Activated B cell treated with CpG ODN at 0.5 μM for 24 hours (primary cell): ENCODE data around the gene RAB3A. TPM values are rescaled to one million over a fixed set of nuclear protein-coding genes. Genes with fewer than 3 reads are reported as not detected.

Experiments
- ATAC-seq: fragments of 200-7000 bp; cut with Tn5 transposase; one replicate; pipeline ENCODE4 v1.10.0; 2021; ENCODE audit warnings: low read depth, mild to moderate bottlenecking, moderate library complexity
- CTCF ChIA-PET: fragments of 350-600 bp; sonication (Branson Sonifier 250); formaldehyde crosslinking; loops from one replicate; lab custom pipeline; 2021; ENCODE audit warnings: antibody characterized with exemption; lab: Charles Lee
- POLR2A ChIA-PET: fragments of 350-600 bp; sonication (Branson Sonifier 250); formaldehyde crosslinking; loops from one replicate; lab custom pipeline; 2021; ENCODE audit warnings: antibody characterized with exemption; lab: Charles Lee
- DNase-seq: peaks from one replicate; pipeline ENCODE4 v3.0.0; 2022
- H3K27ac Mint-ChIP-seq: one replicate; pipeline ENCODE4 v1.8.0; 2020; ENCODE audit warnings: mixed read lengths
- H3K27me3 Mint-ChIP-seq: one replicate; pipeline ENCODE4 v1.8.0; 2021; ENCODE audit warnings: mixed read lengths
- H3K36me3 Mint-ChIP-seq: one replicate; pipeline ENCODE4 v1.8.0; 2021; ENCODE audit warnings: low read depth, mixed read lengths
- H3K4me1 Mint-ChIP-seq: one replicate; pipeline ENCODE4 v1.8.0; 2021; ENCODE audit warnings: mixed read lengths
- H3K4me3 Mint-ChIP-seq: one replicate; pipeline ENCODE4 v1.8.0; 2020; ENCODE audit warnings: mild to moderate bottlenecking, mixed read lengths
- H3K9me3 Mint-ChIP-seq: one replicate; pipeline ENCODE4 v1.8.0; 2020; ENCODE audit warnings: mixed read lengths
- CTCF ChIP-seq: fragments of 200-600 bp; IDR thresholded peaks from one replicate; pipeline ENCODE4 v1.8.0; 2022; ENCODE audit warnings: antibody characterized with exemption, mild to moderate bottlenecking
- intact Hi-C: fragments of 100-400 bp; cut with micrococcal nuclease; formaldehyde crosslinking; loops from one replicate; pipeline ENCODE4 v1.15.1; 2024
- total RNA-seq: library from RNA; stranded (reverse); gene quantifications from 2 replicates; pipeline ENCODE4 v1.2.3, GENCODE V29; 2022

RAB3A gene
- total RNA-seq, 1 donor from 2014 or later: 4.1 TPM

DNA sequence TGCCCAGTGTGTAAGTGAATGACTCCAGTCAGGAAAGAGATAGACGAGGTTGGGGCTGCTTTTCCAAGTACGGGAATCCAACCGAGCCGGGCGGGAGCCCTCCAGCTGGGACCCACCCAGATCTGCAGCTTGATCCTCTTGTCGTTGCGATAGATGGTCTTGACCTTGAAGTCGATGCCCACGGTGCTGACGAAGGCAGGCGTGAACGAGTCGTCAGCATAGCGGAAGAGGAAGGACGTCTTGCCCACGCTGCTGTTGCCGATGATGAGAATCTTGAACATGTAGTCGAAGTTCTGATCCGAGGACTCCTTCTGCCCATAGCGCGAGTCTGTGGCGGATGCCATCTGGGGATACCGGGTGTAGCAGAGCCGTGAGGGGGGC lies 1.5 kb downstream of the RAB3A start:
- no peak for TF ChIP-seq CTCF
- ChIA-PET CTCF (interaction anchor here (1.1 to 2.7 kb wide), 3 partner anchors 11 to 50 kb away, joined by 3 to 7 read pairs (median 4); no protein-coding TSS in a partner anchor), POLR2A (interaction anchor here (0.5 to 6.0 kb wide), 6 partner anchors 9 to 136 kb away, joined by 3 to 112 read pairs (median 7); partner anchors contain the start of genes JUND and MPV17L2)
- Mint-ChIP-seq H3K9me3 (no peaks in the 10 kb centered on the region), H3K4me3 (peak overlapping the region; percentile 36), H3K4me1 (peaks cover 29% of the 10 kb centered on the region), H3K27ac (no peak overlapping the region), H3K27me3 (no peaks in the 10 kb centered on the region), H3K36me3 (peaks cover 23% of the 10 kb centered on the region)
- ATAC-seq: no peak
- intact Hi-C loops: no loop called here
- no peak for DNase-seq

GRCh38 chr19:18198374-18198773 lies 5.5 kb downstream of the RAB3A start:
- H3K4me1 Mint-ChIP-seq: peaks cover 31% of the 10 kb centered on the region
- CTCF ChIA-PET: interaction anchor here (1.2 kb wide), 1 partner anchor 81 kb away, joined by 3 read pairs; no protein-coding TSS in a partner anchor
- no peak overlapping the region for H3K4me3 Mint-ChIP-seq
- H3K27me3 Mint-ChIP-seq: no peaks in the 10 kb centered on the region
- DNase-seq (no peak), ATAC-seq (no peak)
- H3K36me3 Mint-ChIP-seq: peaks cover 34% of the 10 kb centered on the region
- no peak for TF ChIP-seq CTCF
- H3K27ac Mint-ChIP-seq: peak overlapping the region; percentile 24
- intact Hi-C loops: no loop called here
- POLR2A ChIA-PET: interaction anchor here (0.6 to 1.0 kb wide), 2 partner anchors 17 to 28 kb away, joined by 5 read pairs; no protein-coding TSS in a partner anchor
- H3K9me3 Mint-ChIP-seq: no peaks in the 10 kb centered on the region

DNA sequence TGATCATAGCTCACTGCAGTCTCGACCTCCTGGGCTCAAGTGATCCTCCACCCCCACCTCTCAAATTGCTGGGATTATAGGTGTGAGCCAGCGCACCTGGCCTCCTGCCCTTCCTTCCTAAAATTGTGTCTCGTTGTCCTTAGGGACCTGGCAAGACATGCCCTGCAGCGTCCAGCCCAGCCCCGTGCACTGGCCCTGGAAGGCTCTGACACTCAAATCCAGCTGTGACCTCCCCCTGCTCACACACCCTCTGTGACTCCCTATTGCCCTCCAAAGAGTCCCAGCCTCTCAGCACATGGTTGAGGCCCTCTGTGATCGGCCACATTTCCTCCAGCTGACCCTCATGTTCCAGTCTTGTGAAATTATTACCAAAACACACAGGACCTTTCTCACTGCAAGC lies 5.9 kb downstream of the RAB3A start:
- ATAC-seq (no peak), DNase-seq (no peak)
- TF ChIP-seq CTCF: no peak
- Mint-ChIP-seq H3K4me3 (no peak overlapping the region), H3K4me1 (peaks cover 29% of the 10 kb centered on the region), H3K36me3 (peaks cover 37% of the 10 kb centered on the region), H3K27ac (peak overlapping the region; percentile 24), H3K27me3 (no peaks in the 10 kb centered on the region), H3K9me3 (no peaks in the 10 kb centered on the region)
- POLR2A ChIA-PET: interaction anchor here (1.0 kb wide), 1 partner anchor 27 kb away, joined by 5 read pairs; no protein-coding TSS in a partner anchor
- intact Hi-C loops: no loop called here
- CTCF ChIA-PET: no interaction called here

DNA sequence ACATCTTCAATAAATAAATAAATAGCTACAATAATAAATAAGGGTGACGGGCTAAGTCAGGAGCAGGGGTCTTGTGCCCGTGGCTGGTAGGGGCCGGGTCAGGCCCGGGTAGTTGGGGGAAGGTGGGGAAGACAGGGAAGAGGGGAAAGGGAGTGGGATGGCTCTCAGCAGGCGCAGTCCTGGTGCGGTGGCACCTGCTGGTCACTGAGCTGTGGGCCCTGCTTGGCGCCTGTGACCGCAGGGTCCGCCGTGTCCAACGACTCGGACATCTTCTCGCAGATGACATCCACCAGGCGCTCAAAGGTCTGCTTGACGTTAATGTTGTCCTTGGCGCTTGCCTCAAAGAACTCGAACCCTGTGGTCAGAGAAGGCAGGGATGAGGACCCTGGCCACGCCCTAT lies 6.5 kb downstream of the RAB3A start:
- ChIA-PET CTCF (no interaction called here), POLR2A (no interaction called here)
- no peak for TF ChIP-seq CTCF
- DNase-seq (no peak), ATAC-seq (no peak)
- H3K36me3 Mint-ChIP-seq: peaks cover 39% of the 10 kb centered on the region
- H3K27ac Mint-ChIP-seq: no peak overlapping the region
- H3K4me3 Mint-ChIP-seq: no peak overlapping the region
- no peaks in the 10 kb centered on the region for H3K27me3 Mint-ChIP-seq
- intact Hi-C loops: no loop called here
- no peaks in the 10 kb centered on the region for H3K9me3 Mint-ChIP-seq
- peaks cover 28% of the 10 kb centered on the region for H3K4me1 Mint-ChIP-seq

DNA sequence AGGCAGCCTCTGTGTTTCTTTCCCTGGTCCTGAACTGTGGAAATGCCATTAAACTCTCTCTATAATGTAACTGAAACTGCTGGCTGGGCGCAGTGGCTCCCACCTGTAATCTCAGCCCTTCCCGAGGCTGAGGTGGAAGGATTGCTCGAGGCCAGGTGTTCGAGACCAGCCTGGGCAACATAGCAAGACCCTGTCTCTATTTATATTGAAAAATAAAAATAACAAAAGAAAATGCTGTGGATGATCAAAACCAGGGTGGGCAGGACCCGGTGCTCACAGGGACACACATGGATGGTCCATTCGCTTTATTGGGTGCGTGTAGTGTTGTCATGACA lies 7.4 kb downstream of the RAB3A start:
- H3K27ac Mint-ChIP-seq: no peak overlapping the region
- no peak for DNase-seq

More for the DNA sequence above, 7.4 kb downstream of the RAB3A start:
- CTCF ChIA-PET: no interaction called here
- peaks cover 29% of the 10 kb centered on the region for H3K4me1 Mint-ChIP-seq
- no peak for ATAC-seq
- POLR2A ChIA-PET: interaction anchor here (0.6 to 5.8 kb wide), 2 partner anchors 8 to 57 kb away, joined by 3 to 112 read pairs; partner anchors contain the start of gene RAB3A
- TF ChIP-seq CTCF: no peak
- intact Hi-C loops: no loop called here
- peaks cover 37% of the 10 kb centered on the region for H3K36me3 Mint-ChIP-seq
- no peak overlapping the region for H3K4me3 Mint-ChIP-seq
- no peaks in the 10 kb centered on the region for H3K9me3 Mint-ChIP-seq
- no peaks in the 10 kb centered on the region for H3K27me3 Mint-ChIP-seq
